ENCODE measurements around the gene CYP27B1.

The CYP27B1 gene, protein sequence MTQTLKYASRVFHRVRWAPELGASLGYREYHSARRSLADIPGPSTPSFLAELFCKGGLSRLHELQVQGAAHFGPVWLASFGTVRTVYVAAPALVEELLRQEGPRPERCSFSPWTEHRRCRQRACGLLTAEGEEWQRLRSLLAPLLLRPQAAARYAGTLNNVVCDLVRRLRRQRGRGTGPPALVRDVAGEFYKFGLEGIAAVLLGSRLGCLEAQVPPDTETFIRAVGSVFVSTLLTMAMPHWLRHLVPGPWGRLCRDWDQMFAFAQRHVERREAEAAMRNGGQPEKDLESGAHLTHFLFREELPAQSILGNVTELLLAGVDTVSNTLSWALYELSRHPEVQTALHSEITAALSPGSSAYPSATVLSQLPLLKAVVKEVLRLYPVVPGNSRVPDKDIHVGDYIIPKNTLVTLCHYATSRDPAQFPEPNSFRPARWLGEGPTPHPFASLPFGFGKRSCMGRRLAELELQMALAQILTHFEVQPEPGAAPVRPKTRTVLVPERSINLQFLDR

DNA sequence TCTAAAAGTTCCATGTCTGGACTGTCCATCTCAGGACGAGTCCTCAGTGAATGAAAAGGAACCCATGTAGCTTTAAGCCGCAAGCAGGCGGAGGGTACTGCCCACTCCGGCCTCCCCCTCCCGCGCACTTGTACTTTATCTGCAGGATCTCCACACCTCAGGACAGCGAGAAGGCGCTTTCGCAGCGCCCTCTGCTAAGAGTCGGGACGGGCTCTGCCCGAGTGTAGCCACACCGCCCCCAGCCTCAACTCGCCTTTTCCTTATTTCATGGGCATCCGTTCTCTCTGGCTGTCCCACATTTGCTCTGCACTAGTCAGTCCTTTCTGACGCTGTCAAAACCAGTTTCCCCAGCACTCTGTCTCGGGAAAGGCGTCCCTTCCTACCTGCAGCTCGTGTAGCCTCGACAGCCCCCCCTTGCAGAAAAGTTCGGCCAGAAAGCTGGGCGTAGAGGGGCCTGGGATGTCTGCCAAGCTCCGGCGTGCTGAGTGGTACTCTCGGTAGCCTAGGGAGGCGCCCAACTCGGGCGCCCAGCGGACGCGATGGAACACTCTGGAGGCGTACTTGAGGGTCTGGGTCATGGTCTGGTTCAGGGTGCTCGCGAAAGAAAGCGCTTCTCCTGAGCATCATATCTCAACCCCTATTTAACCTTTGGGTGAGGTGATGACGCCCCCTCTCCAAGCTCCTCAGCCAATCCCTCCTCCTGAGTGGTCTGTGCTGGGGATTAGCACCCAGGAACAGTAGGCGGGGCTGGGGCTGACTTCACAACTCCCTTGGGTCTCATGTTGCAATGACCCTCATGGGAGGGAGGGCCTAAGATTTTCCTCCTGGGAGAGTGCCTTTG is at the start of gene CYP27B1:
Gene CYP27B1, minus strand, starts transcription at position 615 of the 841 bp plus-strand sequence. Its CDS starts 37 bp downstream, at position 578.
- peak in 1 of 3 donors; percentile 65 for DNase-seq

DNA sequence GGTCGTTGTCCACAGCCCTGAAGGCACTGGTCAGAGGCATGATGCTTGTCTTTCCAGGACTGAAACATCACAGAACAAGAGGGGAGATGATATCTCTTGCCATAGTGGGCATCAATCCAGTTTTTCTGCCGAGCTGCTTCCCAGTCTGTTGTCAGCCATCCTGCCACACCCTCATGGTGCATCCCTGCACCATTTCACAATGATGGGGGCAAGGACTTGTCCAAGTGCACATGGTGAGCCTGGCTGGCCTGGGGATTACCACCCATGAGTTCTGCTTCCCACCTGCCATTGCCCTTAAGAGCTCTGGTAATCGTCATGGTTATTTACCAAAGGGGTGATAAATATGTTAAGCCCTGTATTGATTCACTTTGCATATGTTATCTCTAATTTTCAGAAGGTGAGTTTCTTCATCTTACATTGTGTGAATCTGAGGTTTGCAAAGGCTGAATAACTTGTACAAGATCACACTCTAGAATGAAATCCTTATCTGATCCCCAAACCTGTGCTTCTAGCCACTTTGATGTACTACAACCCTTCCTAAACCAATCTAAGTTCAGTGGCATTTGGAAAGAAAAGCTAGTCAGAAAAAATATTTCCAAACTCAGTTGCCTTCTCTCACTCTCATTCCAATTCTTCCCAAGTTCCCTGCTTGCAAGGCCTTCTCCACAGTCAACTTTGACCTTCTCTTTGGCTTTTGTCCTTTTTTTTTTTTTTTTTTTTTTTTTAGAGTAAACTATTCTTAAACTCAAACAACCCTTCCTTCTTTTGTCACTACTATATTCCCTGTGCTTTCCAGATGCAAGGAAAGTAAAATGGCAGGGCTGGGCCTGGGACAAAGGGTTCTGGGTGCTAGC is 49.4 kb upstream of the CYP27B1 start:
- no peak for DNase-seq

DNA sequence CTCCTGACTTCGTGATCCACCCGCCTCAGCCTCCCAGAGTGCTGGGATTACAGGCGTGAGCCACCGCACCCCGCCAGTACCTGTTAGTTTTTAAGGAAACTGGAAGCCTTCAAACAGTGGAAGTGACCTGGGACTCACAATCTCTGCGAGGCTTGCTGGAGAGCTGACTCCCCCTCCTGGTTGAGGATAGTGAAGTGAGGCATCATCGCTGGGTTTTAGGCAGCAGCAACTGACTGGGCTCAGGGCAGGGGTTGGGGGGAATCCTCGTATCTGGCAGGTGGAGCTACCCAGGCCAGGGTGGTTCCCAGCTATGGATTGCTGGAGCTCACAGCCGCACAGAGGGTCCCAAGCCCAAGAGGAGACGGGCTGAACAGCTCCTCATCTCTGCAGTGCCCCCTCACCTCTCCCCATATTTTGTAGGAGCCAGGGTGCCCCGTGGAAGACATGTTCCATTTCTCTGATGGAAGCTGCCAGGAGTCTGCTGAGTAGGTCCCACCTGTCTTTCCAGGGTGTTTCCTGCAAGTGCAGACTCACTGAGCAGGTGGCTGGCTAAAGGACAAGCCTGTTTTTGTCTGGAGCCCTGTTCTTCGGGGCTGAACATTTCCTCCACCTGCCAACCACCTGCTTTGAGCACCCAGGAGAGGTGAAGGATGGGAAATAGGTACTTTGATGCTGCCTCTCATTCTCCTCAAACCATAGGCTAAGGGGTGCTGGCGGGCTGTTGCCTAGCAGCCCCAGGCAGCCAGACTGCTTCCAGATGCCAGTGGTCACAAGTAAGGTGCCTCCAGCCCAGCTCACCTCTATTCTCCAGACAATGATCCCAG is 48.5 kb upstream of the CYP27B1 start:
- no peak for DNase-seq

DNA sequence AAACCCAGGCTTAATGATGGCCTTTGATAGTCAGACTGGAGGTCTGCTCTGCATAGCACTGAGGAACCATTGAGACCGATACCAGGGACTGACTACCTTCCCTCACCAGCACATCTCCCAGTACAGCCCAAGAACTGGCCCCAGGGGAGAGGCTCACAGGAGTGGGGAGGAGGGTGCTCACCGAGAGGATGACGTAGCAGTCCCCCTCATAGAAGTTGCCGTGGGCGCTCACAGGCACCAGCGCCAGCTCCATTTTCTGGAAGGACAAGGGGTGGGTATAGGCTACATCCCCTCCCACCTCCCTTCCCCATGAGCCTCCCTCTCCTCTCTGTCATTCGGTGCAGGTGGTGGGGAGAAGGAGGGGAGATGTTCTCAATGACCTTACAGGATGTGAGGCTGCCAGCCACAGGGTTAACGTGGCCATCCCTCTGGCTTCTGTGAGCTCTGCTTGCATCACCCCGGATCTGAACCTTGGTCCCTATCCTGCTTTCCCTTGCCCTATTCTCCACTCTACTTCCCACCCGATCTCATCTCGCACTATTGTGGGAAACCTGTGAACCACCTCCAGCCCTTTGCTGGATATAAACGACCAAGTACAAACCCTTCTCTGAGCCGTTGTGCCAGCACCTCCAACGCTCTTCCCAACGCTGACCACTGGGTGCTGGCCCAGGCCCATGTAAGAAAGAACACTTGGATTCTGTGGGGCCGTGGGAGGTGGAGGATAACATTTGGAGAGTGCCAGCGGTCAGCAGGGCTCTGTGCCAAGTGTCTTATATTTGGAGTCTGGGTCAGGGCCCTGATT is 47.3 kb upstream of the CYP27B1 start:
- DNase-seq = no peak

DNA sequence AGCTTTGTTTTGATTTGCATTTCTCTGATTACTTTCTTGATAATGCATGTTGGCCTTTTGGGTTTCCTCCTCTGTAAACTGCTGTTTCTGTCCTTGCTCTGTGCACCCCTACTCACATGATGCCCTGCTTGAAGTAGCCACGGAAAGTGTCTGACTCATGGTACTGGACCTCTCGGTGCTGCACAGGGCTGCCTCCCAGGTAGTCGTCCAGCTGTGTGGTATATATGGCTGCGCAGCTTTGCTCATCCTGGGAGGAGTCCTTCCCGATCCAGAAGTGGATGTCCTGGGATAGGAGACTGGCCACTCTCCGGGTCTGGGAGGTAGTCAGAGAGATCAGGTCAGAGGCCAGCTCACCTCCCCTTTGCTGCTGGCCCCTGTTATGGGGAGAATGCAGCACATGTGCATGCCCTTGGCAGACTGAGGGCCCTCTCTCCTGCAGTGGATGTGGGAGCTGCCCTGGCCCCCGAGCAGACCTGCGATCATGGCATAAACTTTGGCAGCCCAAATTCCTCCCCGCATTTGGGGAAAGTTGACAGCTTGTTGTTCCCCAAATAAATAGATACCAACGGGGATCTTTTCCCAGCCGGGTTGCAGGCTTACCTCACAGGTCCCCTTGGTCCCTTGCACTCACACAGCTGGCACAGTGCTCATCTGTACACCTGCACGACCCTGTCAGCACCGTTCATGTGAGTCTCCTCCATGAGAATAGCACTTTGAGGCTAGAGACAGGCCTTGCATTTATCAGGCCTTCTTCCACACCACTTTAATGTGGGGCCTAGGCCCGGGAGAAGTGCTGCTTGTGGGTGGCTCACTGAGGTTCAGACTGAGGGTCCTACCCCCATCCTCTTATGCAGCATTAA is 46.5 kb upstream of the CYP27B1 start:
- no peak for DNase-seq

DNA sequence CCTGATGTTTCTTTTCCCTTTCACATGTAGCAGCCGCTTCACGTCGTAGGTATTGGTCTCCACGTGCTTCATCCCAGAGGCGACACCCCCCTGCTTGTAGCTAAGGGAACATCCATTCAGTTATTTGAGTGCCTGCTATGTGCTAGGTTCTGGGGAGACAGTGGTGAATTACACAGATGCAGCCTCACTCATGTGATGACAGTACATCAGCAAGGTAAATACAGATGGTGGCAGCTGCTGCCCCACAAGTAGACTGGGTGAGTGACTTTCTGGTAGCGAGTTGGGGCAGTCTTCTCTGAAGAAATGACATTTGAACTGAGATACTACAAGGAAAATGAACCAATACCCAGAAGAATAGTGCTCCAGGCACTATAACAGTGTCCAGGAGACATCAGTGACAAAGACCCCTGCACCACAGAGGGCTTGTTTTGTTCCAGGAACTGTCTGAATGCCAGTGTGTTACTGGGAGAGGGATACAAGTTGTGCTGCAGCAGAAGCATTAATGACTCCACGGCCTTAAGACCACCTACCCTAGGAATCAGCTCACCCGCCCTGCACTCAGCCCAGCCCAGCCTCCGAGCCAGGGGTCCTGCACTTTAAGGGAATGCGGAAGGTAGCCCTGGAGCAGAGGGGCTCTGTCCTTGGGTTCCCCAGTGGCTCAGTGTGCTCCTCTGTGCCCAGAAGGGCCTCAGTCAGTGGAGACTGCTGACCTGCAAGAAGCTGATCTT is 44.3 kb upstream of the CYP27B1 start:
- no peak for DNase-seq

DNA sequence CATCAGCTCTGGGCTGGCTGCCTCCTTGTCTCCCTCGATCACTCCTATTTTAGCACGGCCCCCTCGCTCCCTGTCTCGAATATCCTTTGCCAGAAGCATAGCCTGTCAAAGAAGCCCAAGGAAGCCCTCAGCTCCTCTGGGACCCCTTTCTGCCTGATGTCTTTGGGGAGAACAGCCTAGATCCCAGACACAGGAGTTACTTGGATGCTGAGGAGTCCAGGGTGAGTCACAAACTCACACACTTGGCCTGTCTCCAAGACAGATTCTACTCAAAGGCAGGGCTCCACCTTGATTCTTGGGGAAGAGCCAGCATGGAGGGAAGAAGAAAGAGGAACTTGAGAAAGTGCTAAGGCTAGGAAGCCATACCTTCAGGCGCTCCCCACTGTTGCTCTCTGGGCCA is 43.6 kb upstream of the CYP27B1 start:
- DNase-seq = no peak

DNA sequence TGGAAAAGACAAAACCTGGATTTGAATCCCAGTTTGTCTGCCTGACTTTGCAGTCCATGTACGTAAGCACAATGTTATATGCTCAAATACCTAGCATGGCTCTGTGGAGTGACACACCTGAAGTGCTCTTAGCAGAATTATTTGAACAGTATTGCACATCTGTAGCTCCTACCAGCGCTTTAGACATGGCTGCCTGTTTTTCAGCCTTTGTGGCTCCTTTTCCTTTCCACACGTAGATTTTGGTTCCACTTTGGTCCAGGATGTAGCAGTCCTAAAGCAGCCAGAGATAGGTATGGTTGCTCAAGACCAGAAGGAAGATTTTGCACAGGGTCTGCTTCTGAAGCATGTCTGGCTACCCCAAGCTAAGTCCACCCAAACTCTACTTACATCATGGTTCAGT is 42.5 kb upstream of the CYP27B1 start:
- DNase-seq = no peak

DNA sequence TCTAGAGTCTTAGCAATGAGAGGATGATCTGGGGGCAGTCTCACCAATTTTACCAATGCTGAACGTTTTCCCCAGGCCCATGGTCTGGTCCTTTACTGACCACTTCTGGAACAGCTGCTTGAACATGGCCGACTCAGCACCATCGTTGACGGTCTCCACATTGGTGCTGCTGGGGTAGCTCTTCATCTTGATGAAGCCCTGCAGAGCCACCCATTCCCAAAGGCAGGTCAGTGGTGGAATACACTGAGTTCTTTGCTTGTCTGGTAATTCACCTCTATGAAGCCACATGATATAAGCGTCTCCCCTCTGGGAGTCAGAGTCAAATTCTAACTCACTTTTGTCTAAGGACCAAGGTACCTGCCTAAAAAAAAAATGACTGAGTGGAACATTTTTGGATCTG is 41.5 kb upstream of the CYP27B1 start:
- DNase-seq = no peak

DNA sequence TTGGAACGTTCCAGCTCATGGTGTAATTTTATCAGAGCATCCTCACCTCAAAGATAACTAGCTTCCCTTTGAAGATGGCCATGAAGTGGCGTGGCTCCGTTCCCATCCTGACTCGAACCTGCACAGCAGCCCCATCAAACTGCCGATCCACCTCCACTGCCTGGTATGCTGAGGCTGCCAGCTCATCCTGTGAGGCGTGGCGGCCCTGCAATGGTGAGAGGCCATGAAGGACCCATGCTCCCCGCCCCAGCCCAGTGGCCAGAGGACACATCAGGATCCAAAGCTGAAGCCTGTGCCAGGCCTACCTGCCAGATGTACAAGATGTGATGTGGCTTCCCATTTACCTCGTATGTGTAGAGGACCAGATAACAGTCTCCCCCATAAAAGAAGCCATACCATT is 40.4 kb upstream of the CYP27B1 start:
- no peak for DNase-seq

DNA sequence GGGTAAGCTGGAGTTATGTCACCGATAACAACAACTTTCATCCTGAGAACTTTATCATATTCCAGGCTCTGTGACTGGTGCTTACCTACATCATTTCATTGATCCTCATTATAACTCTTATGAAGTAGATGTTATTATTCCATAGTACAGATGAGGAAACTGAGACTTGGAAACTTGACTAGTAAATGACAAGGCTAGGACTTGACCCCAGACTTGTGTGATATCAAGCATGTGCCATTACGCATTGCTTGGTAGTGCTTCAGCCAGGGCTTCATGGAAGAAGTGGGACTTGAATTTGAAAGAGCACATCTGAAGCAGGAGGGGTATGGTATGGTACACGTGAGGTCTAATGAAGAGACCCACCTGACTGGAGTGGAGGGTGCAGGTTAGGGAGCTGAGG is 39.8 kb upstream of the CYP27B1 start:
- no peak for DNase-seq

DNA sequence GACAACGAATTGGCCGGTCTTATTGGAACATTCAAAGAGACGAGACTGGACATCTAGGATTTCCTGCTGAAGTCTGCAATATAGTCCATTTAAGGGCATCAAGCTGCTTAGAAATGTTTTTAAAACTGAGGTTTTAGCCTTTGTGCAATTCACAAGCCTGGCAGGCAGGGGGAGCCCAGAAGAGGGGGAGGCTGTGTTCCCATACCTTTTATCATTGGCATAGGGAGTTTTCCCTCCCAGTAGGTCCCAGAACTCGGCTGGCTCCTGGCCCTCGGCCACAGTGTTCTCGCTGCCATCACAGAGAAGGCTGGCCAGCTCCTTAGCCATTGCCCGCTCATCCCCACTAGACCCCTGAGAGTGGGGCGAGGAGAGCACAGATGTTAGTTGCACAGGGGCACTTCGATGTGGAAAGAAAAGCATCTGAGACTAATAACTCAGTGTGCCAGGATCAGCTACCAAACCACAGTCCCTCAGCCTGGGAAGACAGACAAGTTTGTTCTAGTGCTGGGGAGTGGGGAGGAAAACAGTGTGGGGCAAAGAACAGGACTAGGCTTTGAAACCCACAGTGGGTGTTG is 36.5 kb upstream of the CYP27B1 start:
- peak; percentile 45 to 68 (median 52) for DNase-seq

DNA sequence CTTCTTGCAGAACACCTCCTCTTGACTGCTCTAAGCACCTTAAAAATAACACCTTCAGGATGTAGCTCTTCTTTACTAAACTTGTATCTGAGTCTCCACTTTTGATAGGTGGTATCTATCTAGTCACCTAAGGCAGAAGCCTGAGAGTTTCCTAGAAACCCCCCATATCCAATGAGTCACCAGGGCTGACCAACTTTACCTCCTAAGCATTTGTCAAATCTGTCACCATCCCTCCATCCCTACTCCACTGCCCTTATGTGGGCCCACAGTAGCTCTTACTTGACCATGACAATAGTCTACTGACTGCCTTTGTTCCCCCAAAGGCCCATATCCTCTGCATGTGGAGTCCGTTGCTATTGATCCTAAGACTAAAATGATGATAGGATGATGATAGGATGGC is 35.7 kb upstream of the CYP27B1 start:
- no peak for DNase-seq

DNA sequence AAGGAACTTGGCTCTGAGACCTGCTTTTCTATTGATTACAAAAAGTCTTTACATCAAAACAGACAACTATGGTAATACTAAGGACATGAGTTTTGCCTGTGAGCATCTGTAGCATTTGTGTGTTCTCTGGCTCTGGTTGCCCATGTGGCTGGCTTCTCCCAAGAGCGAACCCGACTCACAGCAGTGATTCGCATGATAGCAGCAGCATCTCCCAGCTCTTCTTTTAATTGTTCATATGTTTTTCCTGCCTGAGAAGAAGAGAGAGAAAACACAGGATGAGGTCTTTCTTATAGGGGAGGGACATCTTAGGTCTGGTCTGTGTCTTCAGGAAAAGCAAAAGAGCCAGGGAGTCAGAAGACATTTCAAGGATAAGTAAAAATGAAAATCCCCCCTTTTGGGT is 34.1 kb upstream of the CYP27B1 start:
- DNase-seq = no peak

DNA sequence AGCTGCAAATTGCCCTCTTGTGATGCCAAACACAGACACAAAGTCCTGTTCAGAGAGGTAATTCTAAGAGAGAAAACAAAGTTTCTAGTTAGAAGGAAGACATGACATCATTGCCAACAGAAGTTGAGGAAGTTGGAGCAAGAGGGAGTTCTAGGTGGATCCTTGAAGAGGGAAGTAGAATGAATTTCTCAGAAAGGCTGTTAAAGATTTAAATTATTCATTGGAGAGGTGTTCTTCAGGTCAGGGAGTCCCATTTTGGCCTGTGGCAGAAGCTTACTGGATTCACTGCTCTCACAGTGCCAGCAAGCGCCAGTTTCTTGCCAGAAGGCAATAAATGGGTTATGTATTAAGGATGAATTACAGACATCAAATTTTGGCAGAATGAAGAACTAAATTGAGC is 31.1 kb upstream of the CYP27B1 start:
- peak; percentile 57 to 80 (median 74) for DNase-seq

DNA sequence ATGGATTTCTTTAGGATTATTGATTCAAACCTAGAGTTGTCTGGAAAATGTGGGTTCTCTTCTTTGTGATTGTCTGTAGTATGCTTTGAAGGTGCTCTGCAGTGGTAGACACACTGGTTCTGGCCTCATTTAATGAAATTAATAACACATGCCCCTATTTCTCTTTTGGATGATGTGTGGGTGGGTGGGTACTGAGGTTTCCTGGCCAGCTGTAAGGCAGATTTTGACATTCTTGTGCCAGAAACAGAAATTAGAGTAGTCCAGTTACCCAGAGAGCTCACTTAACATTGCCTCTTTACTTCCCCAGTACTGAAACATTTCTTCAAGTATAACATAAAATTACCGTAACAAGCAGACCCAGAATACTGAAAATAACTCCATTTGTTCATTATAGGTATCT is 30.1 kb upstream of the CYP27B1 start:
- no peak for DNase-seq

DNA sequence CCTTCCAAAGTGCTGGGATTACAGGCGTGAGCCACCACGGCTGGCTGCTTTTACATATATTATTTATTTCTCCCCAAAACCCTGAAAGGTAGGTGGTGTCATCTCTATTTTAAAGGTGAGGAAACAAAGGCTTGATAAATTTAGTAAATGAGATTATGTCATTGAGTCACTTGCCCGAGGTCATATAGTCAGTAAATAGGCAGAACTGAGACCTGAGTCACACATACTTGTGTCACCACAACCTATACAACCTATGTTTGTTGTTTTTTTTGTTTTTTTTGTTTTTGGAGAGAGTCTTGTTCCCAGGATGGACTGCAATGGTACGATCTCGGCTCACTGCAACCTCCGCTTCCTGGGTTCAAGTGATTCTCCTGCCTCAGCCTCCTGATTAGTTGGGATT is 28.5 kb upstream of the CYP27B1 start:
- peak in 2 of 3 donors; percentile 14 to 52 for DNase-seq

DNA sequence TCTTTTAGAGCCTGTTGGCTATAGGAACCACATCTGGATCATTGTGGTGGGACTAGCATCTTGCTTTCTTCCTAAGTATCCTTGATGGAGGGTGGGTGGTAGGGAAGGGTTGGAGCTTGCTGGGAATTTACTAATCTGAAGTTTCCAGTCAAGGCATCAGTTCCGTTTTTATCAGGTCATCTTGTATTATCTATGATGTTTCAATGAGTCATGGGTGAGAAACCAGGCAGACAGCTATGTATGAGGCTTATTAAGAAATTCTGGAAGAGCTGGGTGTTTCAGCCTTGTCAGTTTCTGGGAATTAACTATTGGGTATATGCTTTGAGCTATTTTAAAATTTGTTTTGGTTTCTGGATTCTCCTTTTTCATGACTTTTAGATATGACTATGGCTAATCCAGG is 27.0 kb upstream of the CYP27B1 start:
- peak; percentile 60 to 89 (median 71) for DNase-seq

DNA sequence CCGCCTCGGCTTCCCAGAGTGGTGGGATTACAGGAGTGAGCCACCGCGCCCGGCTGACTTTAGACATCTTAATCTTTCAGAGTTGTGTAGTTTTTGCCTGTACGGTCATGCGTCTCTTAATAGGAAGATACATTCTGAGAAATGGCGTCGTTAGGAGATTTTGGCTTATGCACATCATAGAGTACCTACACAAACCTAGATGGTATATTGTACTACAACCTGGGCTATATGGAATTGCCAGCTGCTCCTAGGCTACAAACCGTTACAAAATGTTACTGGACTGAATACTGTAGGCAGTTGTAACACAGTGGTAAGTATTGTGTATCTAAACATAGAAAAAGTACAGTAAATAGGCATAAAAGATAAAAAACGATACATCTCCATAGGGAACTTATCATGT is 17.0 kb upstream of the CYP27B1 start:
- DNase-seq = no peak
